Endodermal cell (in vitro differentiated cells): ENCODE data around the gene ADARB1. TPM values are rescaled to one million over a fixed set of nuclear protein-coding genes. Genes with fewer than 3 reads are reported as not detected.
A peak's percentile ranks its signal among the peaks of the same experiment; 100 is the strongest.

Source experiments
- DNase-seq: peaks from one replicate; pipeline ENCODE4 v3.0.0-alpha.2; 2017
- H3K27ac ChIP-seq: 2 replicates; pipeline ENCODE4 v1.5.1; 2013; ENCODE audit warnings: mild to moderate bottlenecking, low read depth, low read length, moderate library complexity
- H3K27me3 ChIP-seq: 2 replicates; pipeline ENCODE4 v1.6.1; 2013; ENCODE audit warnings: mild to moderate bottlenecking, low read length, moderate library complexity; ENCODE audit not compliant: insufficient read depth, control insufficient read depth, poor library complexity, severe bottlenecking
- H3K36me3 ChIP-seq: 2 replicates; pipeline ENCODE4 v1.7.0; 2013; ENCODE audit warnings: mild to moderate bottlenecking, low read length, moderate library complexity; ENCODE audit not compliant: control insufficient read depth, insufficient read depth
- H3K4me1 ChIP-seq: one replicate; pipeline ENCODE4 v1.7.0; 2013; ENCODE audit warnings: low read length; ENCODE audit not compliant: control insufficient read depth, insufficient read depth
- H3K4me3 ChIP-seq: 2 replicates; pipeline ENCODE4 v1.5.1; 2013; ENCODE audit warnings: mild to moderate bottlenecking, low read length, moderate library complexity
- H3K9ac ChIP-seq: 2 replicates; pipeline ENCODE4 v1.6.1; 2013; ENCODE audit warnings: mild to moderate bottlenecking, low read length, moderate library complexity; ENCODE audit not compliant: poor library complexity, severe bottlenecking; ENCODE audit errors: extremely low read depth
- H3K9me3 ChIP-seq: 2 replicates; pipeline ENCODE4 v1.6.1; 2013; ENCODE audit warnings: mild to moderate bottlenecking, low read length, moderate library complexity; ENCODE audit not compliant: control insufficient read depth
- H3K27ac Mint-ChIP-seq: 2 replicates; pipeline ENCODE4 v1.8.0; 2020; ENCODE audit warnings: mixed read lengths
- H3K27me3 Mint-ChIP-seq: 2 replicates; pipeline ENCODE4 v1.8.0; 2021; ENCODE audit warnings: mild to moderate bottlenecking, mixed read lengths; ENCODE audit not compliant: insufficient read depth
- H3K36me3 Mint-ChIP-seq: 2 replicates; pipeline ENCODE4 v1.8.0; 2020; ENCODE audit warnings: low read depth, mixed read lengths
- H3K4me1 Mint-ChIP-seq: 2 replicates; pipeline ENCODE4 v1.8.0; 2020; ENCODE audit warnings: mixed read lengths
- H3K4me3 Mint-ChIP-seq: 2 replicates; pipeline ENCODE4 v1.8.0; 2020; ENCODE audit warnings: mild to moderate bottlenecking, moderate library complexity, mixed read lengths
- H3K9me3 Mint-ChIP-seq: 2 replicates; pipeline ENCODE4 v1.8.0; 2020; ENCODE audit warnings: mild to moderate bottlenecking, mixed read lengths
- CTCF ChIP-seq: fragments of 200-600 bp; sonication (generic); conservative IDR thresholded peaks from 2 replicates; pipeline ENCODE4 v1.5.0; 2021; ENCODE audit warnings: antibody characterized with exemption, mild to moderate bottlenecking
- WGBS, 2 experiments: methylation state at CpG; one replicate each; pipeline versions ENCODE4 v1.1.5 to v1.1.7; 2013; ENCODE audit warnings: missing lambda C conversion rate in 2 of 2, mixed read lengths in 1 of 2; ENCODE audit not compliant: insufficient coverage in 1 of 2, insufficient read length in 1 of 2; 5-methylcytosine and 5-hydroxymethylcytosine counted together
- total RNA-seq, 2 donors: library from RNA; stranded (reverse); fragmentation: NEBNext Ultra II Directional in 1 of 2; extraction: Animal tissue kit (Norgen Biotek cat#: 25700) in 1 of 2; gene quantifications; 2 replicates in 1 of 2; 3 replicates in 1 of 2; pipeline ENCODE4 v1.2.1, GENCODE V29; 2021

Gene ADARB1
- total RNA-seq, 2 donors from 2014 or later: 11.5 to 20.1 TPM

- H3K9ac ChIP-seq: no peak overlapping the region
- no peak for DNase-seq
- no peak overlapping the region for H3K27ac ChIP-seq
- H3K4me1 ChIP-seq: peaks cover 5% of the 10 kb centered on the region
- H3K4me3 ChIP-seq: no peak overlapping the region
- H3K9me3 Mint-ChIP-seq: no peaks in the 10 kb centered on the region
- H3K4me1 Mint-ChIP-seq: peaks cover 9% of the 10 kb centered on the region
- H3K9me3 ChIP-seq: no peaks in the 10 kb centered on the region
- H3K27me3 Mint-ChIP-seq: no peaks in the 10 kb centered on the region
- no peaks in the 10 kb centered on the region for H3K27me3 ChIP-seq
- WGBS, 2 experiments: 90 to 99% methylated on average over 2 to 3 of the region's 3 CpGs
- no peak overlapping the region for H3K4me3 Mint-ChIP-seq
- TF ChIP-seq CTCF: no peak
- H3K36me3 ChIP-seq: no peaks in the 10 kb centered on the region
- H3K36me3 Mint-ChIP-seq: no peaks in the 10 kb centered on the region
- H3K27ac Mint-ChIP-seq: no peak overlapping the region
Observed at GRCh38 chr21:45104560-45104959, 30.2 kb downstream of the ADARB1 start.

GRCh38 chr21:45105906-45106485 is 31.6 kb downstream of the ADARB1 start:
- no peaks in the 10 kb centered on the region for H3K36me3 Mint-ChIP-seq
- H3K27ac ChIP-seq: no peak overlapping the region
- H3K36me3 ChIP-seq: no peaks in the 10 kb centered on the region
- H3K4me3 ChIP-seq: no peak overlapping the region
- peaks cover 5% of the 10 kb centered on the region for H3K4me1 ChIP-seq
- H3K9ac ChIP-seq: no peak overlapping the region
- no peak for DNase-seq
- no peaks in the 10 kb centered on the region for H3K27me3 ChIP-seq
- TF ChIP-seq CTCF: no peak
- H3K27me3 Mint-ChIP-seq: no peaks in the 10 kb centered on the region
- peak overlapping the region; percentile 32 for H3K27ac Mint-ChIP-seq
- peaks cover 9% of the 10 kb centered on the region for H3K4me1 Mint-ChIP-seq
- H3K4me3 Mint-ChIP-seq: no peak overlapping the region
- H3K9me3 Mint-ChIP-seq: no peaks in the 10 kb centered on the region
- no peaks in the 10 kb centered on the region for H3K9me3 ChIP-seq
- WGBS, 2 experiments: 73 to 80% methylated on average over 4 to 7 of the region's 7 CpGs

- DNase-seq: no peak
- Histone ChIP-seq H3K27me3 (no peaks in the 10 kb centered on the region), H3K4me1 (peaks cover 3% of the 10 kb centered on the region), H3K36me3 (no peaks in the 10 kb centered on the region), H3K27ac (no peak overlapping the region), H3K9me3 (no peaks in the 10 kb centered on the region), H3K9ac (no peak overlapping the region), H3K4me3 (no peak overlapping the region)
- H3K27me3 Mint-ChIP-seq: no peaks in the 10 kb centered on the region
- no peak for TF ChIP-seq CTCF
- no peak overlapping the region for H3K27ac Mint-ChIP-seq
- H3K4me1 Mint-ChIP-seq: peaks cover 9% of the 10 kb centered on the region
- WGBS, 2 experiments: 99 to 100% methylated on average over 2 to 5 of the region's 6 CpGs
- no peaks in the 10 kb centered on the region for H3K36me3 Mint-ChIP-seq
- no peak overlapping the region for H3K4me3 Mint-ChIP-seq
- H3K9me3 Mint-ChIP-seq: no peaks in the 10 kb centered on the region
Observed at GRCh38 chr21:45108034-45108790, 33.8 kb downstream of the ADARB1 start.
